ENCODE data around the gene BNC1.

The BNC1 gene

DNA sequence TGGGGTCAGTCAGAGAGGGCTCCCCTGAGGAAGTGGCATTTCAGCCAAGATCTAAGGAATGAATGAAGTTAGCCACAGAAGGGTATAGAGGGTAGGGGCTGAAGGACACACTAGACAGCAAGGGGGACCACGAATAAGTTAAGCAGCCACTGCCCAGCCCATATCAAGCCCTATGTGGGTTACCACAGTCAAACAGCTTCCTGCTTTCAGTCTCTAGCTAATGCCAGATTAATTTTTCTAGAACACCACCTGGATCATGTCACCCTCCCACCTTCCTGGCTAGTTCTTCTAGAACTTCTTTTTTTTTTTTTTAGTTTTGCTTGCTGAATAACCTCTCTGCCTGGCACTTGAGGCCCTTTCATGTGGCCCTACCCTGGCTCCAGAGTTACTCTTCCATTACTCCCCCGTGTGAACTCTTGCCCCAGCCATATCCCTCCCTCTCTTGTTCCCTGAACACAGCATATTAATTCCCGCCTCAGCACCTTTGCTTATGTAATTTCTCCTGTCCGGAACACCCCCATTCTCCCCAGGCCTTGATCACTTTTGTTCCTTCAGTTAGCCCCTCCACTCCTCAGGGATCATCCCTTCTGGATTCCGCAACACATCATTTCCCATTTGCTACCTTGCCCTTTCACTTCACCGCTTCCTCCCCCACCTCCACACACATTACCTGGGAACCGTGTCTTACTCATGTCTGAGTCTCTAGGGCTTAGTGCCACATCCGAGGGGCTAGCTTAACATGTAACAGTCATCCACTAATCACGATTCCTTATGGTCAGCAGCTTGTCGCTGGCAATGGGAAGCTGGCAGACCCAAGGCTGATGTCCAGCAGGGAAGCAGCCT lies 20.6 kb upstream of the BNC1 start:
- no peak for TF ChIP-seq TCF12 (IDR thresholded peaks at IDR 0.05; ENCODE audit: low read depth)

DNA sequence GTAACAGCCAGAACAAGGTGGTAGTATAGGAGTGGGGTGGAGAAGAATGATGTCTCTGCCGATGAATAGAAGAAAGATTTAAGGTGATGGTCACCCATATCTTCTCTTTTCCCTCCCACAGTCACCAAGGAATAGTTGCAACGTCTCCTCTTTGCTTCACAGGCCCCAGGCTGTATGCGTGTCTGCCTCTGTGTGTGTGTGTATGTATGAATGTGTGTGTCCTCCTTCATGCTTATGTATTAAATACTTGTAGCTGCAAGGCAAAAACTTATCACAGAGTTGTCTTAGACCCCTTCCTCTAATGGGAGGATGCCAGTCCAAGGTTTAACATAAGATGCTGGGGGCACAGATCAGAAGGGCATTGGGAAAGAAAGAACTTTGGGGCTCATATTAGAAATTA lies 19.1 kb upstream of the BNC1 start:
- TF ChIP-seq NFIC (IDR thresholded peaks at IDR 0.05) (no peak), EGR1 (IDR thresholded peaks at IDR 0.05) (no peak), MAX (IDR thresholded peaks at IDR 0.05) (no peak), TEAD4 (IDR thresholded peaks at IDR 0.05) (no peak), CEBPB (IDR thresholded peaks at IDR 0.05) (no peak), ZBTB7A (IDR thresholded peaks at IDR 0.05; ENCODE audit: low read depth) (no peak), REST (IDR thresholded peaks at IDR 0.05; ENCODE audit: low read depth) (no peak), EP300 (IDR thresholded peaks at IDR 0.05; ENCODE audit: borderline replicate concordance) (no peak), TCF12 (IDR thresholded peaks at IDR 0.05; ENCODE audit: low read depth) (no peak), TAF1 (IDR thresholded peaks at IDR 0.05; ENCODE audit: low read depth) (no peak), CREB1 (IDR thresholded peaks at IDR 0.05; ENCODE audit: low read depth) (no peak), YY1 (IDR thresholded peaks at IDR 0.05; ENCODE audit: low read depth) (no peak)
- TF ChIP-seq, protein P1, sequence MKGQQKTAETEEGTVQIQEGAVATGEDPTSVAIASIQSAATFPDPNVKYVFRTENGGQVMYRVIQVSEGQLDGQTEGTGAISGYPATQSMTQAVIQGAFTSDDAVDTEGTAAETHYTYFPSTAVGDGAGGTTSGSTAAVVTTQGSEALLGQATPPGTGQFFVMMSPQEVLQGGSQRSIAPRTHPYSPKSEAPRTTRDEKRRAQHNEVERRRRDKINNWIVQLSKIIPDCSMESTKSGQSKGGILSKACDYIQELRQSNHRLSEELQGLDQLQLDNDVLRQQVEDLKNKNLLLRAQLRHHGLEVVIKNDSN (IDR thresholded peaks at IDR 0.05), result no peak

GRCh38 chr15:83300826-83301225 lies 16.4 kb upstream of the BNC1 start:
- TF ChIP-seq FOXM1 (IDR thresholded peaks at IDR 0.05; ENCODE audit: borderline replicate concordance, low read depth) (no peak), MAX (IDR thresholded peaks at IDR 0.05) (no peak), TCF12 (IDR thresholded peaks at IDR 0.05; ENCODE audit: low read depth) (no peak), YY1 (IDR thresholded peaks at IDR 0.05; ENCODE audit: low read depth) (no peak), CEBPB (IDR thresholded peaks at IDR 0.05) (no peak), CREB1 (IDR thresholded peaks at IDR 0.05; ENCODE audit: low read depth) (no peak), TAF1 (IDR thresholded peaks at IDR 0.05; ENCODE audit: low read depth) (no peak), EGR1 (IDR thresholded peaks at IDR 0.05) (no peak), REST (IDR thresholded peaks at IDR 0.05; ENCODE audit: low read depth) (no peak), NFIC (IDR thresholded peaks at IDR 0.05) (no peak)

- TF ChIP-seq FOXM1 (IDR thresholded peaks at IDR 0.05; ENCODE audit: borderline replicate concordance, low read depth) (no peak), EGR1 (IDR thresholded peaks at IDR 0.05) (no peak), CREB1 (IDR thresholded peaks at IDR 0.05; ENCODE audit: low read depth) (no peak), TEAD4 (IDR thresholded peaks at IDR 0.05) (no peak), MAX (IDR thresholded peaks at IDR 0.05) (no peak), EP300 (IDR thresholded peaks at IDR 0.05; ENCODE audit: borderline replicate concordance) (no peak), TAF1 (IDR thresholded peaks at IDR 0.05; ENCODE audit: low read depth) (no peak), RAD21 (IDR thresholded peaks at IDR 0.05; ENCODE audit: low read depth) (no peak), REST (IDR thresholded peaks at IDR 0.05; ENCODE audit: low read depth) (no peak), YY1 (IDR thresholded peaks at IDR 0.05; ENCODE audit: low read depth) (no peak), TCF12 (IDR thresholded peaks at IDR 0.05; ENCODE audit: low read depth) (no peak), ZBTB7A (IDR thresholded peaks at IDR 0.05; ENCODE audit: low read depth) (no peak), CEBPB (IDR thresholded peaks at IDR 0.05) (no peak), NFIC (IDR thresholded peaks at IDR 0.05) (no peak)
- TF ChIP-seq, protein P1 (IDR thresholded peaks at IDR 0.05), result no peak
Observed at GRCh38 chr15:83299462-83299861, 15.0 kb upstream of the BNC1 start.

All from Ishikawa (cell line).